Natural killer cell (primary cell): ENCODE results near the gene CPSF7. TPM values are rescaled to one million over a fixed set of nuclear protein-coding genes. Genes with fewer than 3 reads are reported as not detected.
"Not testable (repeated sequence)": the region's sequence is repeated elsewhere in the genome, so short reads cannot be mapped to it uniquely, and the experiment has no call there.

Experiments
- ATAC-seq, 3 donors: fragments of 150-1000 bp in 2 of 3; fragments of 200-7000 bp in 1 of 3; cut with Tn5 transposase; 1 replicate in 1 of 3; 2 replicates in 2 of 3; pipeline ENCODE4 v1.10.0; 2021; ENCODE audit warnings: mild to moderate bottlenecking in 2 of 3, moderate library complexity in 2 of 3
- DNase-seq, 2 donors: peaks; one replicate each; pipeline versions ENCODE4 v3.0.0 to v3.0.0-alpha.2; 2013 to 2021; ENCODE audit warnings: mixed read lengths in 1 of 2
- H3K27ac ChIP-seq: one replicate; pipeline ENCODE4 v1.5.1; 2013; ENCODE audit warnings: mild to moderate bottlenecking, low read length
- H3K27me3 ChIP-seq: one replicate; pipeline ENCODE4 v1.6.1; 2013; ENCODE audit warnings: low read length; ENCODE audit not compliant: control insufficient read depth, insufficient read depth
- H3K36me3 ChIP-seq: one replicate; pipeline ENCODE4 v1.6.1; 2013; ENCODE audit warnings: low read length; ENCODE audit not compliant: control insufficient read depth, insufficient read depth
- H3K4me1 ChIP-seq: one replicate; pipeline ENCODE4 v1.6.1; 2013; ENCODE audit warnings: low read length; ENCODE audit not compliant: control insufficient read depth, insufficient read depth
- H3K4me3 ChIP-seq: one replicate; pipeline ENCODE4 v1.5.1; 2013; ENCODE audit warnings: low read length
- H3K9me3 ChIP-seq: one replicate; pipeline ENCODE4 v1.6.1; 2013; ENCODE audit warnings: low read length; ENCODE audit not compliant: control insufficient read depth, insufficient read depth
- H3K27ac Mint-ChIP-seq, 2 donors: one replicate each; pipeline ENCODE4 v1.8.0; 2022; ENCODE audit warnings: mild to moderate bottlenecking in 2 of 2, mixed read lengths in 2 of 2, moderate library complexity in 1 of 2
- H3K27me3 Mint-ChIP-seq, 2 donors: one replicate each; pipeline ENCODE4 v1.8.0; 2022; ENCODE audit warnings: low read depth in 2 of 2, mixed read lengths in 2 of 2
- H3K36me3 Mint-ChIP-seq: one replicate; pipeline ENCODE4 v1.8.0; 2022; ENCODE audit warnings: mixed read lengths
- H3K4me1 Mint-ChIP-seq, 2 donors: one replicate each; pipeline ENCODE4 v1.8.0; 2022; ENCODE audit warnings: mixed read lengths in 2 of 2
- H3K4me3 Mint-ChIP-seq: one replicate; pipeline ENCODE4 v1.8.0; 2022; ENCODE audit warnings: mild to moderate bottlenecking, moderate library complexity, mixed read lengths
- H3K9me3 Mint-ChIP-seq, 2 donors: one replicate each; pipeline ENCODE4 v1.8.0; 2022; ENCODE audit warnings: mixed read lengths in 2 of 2
- CTCF ChIP-seq: fragments of 200-600 bp; IDR thresholded peaks from one replicate; pipeline ENCODE4 v1.8.0; 2022; ENCODE audit warnings: antibody characterized with exemption
- WGBS: methylation state at CpG from one replicate; pipeline ENCODE4 v1.1.7; 2013; ENCODE audit warnings: missing lambda C conversion rate; ENCODE audit not compliant: insufficient coverage; 5-methylcytosine and 5-hydroxymethylcytosine counted together
- intact Hi-C: fragments of 100-400 bp; cut with micrococcal nuclease; formaldehyde crosslinking; loops from one replicate; pipeline ENCODE4 v1.14.2; 2022
- total RNA-seq, 4 donors: library from RNA; stranded (reverse); fragments of 120-200 nt in 1 of 4; gene quantifications; one replicate each; pipeline versions ENCODE4 v1.2.3 to v1.2.4, GENCODE V29; 2013 to 2022

The CPSF7 gene
- total RNA-seq, 3 donors from 2014 or later (not counting 1 experiment from before 2014, with no cell fraction given) = 99.5 to 120 (median 104) TPM

- Mint-ChIP-seq H3K4me1 (peaks cover 32 to 33% of the 10 kb centered on the region in 2 donors), H3K36me3 (peaks cover 14% of the 10 kb centered on the region), H3K27me3 (no peaks in the 10 kb centered on the region), H3K9me3 (no peaks in the 10 kb centered on the region), H3K4me3 (no peak overlapping the region), H3K27ac (no peak overlapping the region)
- TF ChIP-seq CTCF = no peak
- no peaks in the 10 kb centered on the region for H3K27me3 ChIP-seq
- intact Hi-C loops = loop anchor here (5.0 kb wide), 1 partner anchor 102 kb away; no protein-coding TSS in a partner anchor
- WGBS = 100% methylated on average over 1 of the region's 1 CpG
- ATAC-seq (no peak), DNase-seq (no peak)
- H3K27ac ChIP-seq = no peak overlapping the region
- H3K9me3 ChIP-seq = no peaks in the 10 kb centered on the region
- no peak overlapping the region for H3K4me3 ChIP-seq
- peaks cover 60% of the 10 kb centered on the region for H3K36me3 ChIP-seq
- H3K4me1 ChIP-seq = peaks cover 8% of the 10 kb centered on the region
Measured at GRCh38 chr11:61439615-61440014, 9.8 kb upstream of the CPSF7 start.

- Histone ChIP-seq H3K27ac (no peak overlapping the region), H3K27me3 (no peaks in the 10 kb centered on the region), H3K9me3 (no peaks in the 10 kb centered on the region), H3K4me3 (no peak overlapping the region), H3K36me3 (peaks cover 53% of the 10 kb centered on the region), H3K4me1 (peaks cover 8% of the 10 kb centered on the region)
- H3K27me3 Mint-ChIP-seq = no peaks in the 10 kb centered on the region
- intact Hi-C loops = loop anchor here (5.0 kb wide), 1 partner anchor 100 kb away; no protein-coding TSS in a partner anchor
- H3K4me3 Mint-ChIP-seq = no peak overlapping the region
- ATAC-seq = no peak
- H3K4me1 Mint-ChIP-seq = peaks cover 22 to 24% of the 10 kb centered on the region in 2 donors
- H3K27ac Mint-ChIP-seq = no peak overlapping the region
- no peak for DNase-seq
- WGBS = 98% methylated on average over 4 of the region's 5 CpGs
- peaks cover 14% of the 10 kb centered on the region for H3K36me3 Mint-ChIP-seq
- H3K9me3 Mint-ChIP-seq = no peaks in the 10 kb centered on the region
- no peak for TF ChIP-seq CTCF
Measured at GRCh38 chr11:61437496-61437895, 7.7 kb upstream of the CPSF7 start.

GRCh38 chr11:61430839-61431238, 1.1 kb upstream of the CPSF7 start:
- not testable (repeated sequence) for H3K36me3 Mint-ChIP-seq, DNase-seq, H3K9me3 ChIP-seq, H3K9me3 Mint-ChIP-seq, H3K27me3 Mint-ChIP-seq, H3K27me3 ChIP-seq, ATAC-seq
- H3K4me1 ChIP-seq = peaks cover 19% of the 10 kb centered on the region
- peak overlapping the region; percentile 97 for H3K27ac ChIP-seq
- Mint-ChIP-seq H3K4me1 (peaks cover 40 to 48% of the 10 kb centered on the region in 2 donors), H3K27ac (peak overlapping the region; percentile 99 to 100), H3K4me3 (peak overlapping the region; percentile 96)
- 93% methylated on average over 7 of the region's 10 CpGs for WGBS
- peak overlapping the region; percentile 77 for H3K4me3 ChIP-seq
- intact Hi-C loops = loop anchor here (1.0 kb wide), 1 partner anchor 69 kb away; the partner anchor contains the start of gene TMEM138
- peaks cover 22% of the 10 kb centered on the region for H3K36me3 ChIP-seq

GRCh38 chr11:61429346-61429690, 457 bp downstream of the CPSF7 start:
- no peaks in the 10 kb centered on the region for H3K36me3 Mint-ChIP-seq
- H3K4me1 Mint-ChIP-seq = peaks cover 44 to 50% of the 10 kb centered on the region in 2 donors
- WGBS = under 1% methylated on average over 37 of the region's 37 CpGs

More at GRCh38 chr11:61429346-61429690, 457 bp downstream of the CPSF7 start:
- intact Hi-C loops = no loop called here
- peaks cover 15% of the 10 kb centered on the region for H3K4me1 ChIP-seq
- peak; percentile 33 for TF ChIP-seq CTCF
- H3K36me3 ChIP-seq = peaks cover 35% of the 10 kb centered on the region
- H3K9me3 ChIP-seq = no peaks in the 10 kb centered on the region
- Mint-ChIP-seq H3K27ac (peak overlapping the region; percentile 99 to 100), H3K9me3 (no peaks in the 10 kb centered on the region), H3K4me3 (peak overlapping the region; percentile 96), H3K27me3 (no peaks in the 10 kb centered on the region)
- peak; percentile 73 to 85 for DNase-seq
- H3K27ac ChIP-seq = peak overlapping the region; percentile 97
- peak; percentile 60 to 82 (median 63) for ATAC-seq
- H3K4me3 ChIP-seq = peak overlapping the region; percentile 77
- no peaks in the 10 kb centered on the region for H3K27me3 ChIP-seq
